ENCODE results near the gene EHMT1.
A peak's percentile ranks its signal among the peaks of the same experiment; 100 is the strongest.

Gene EHMT1

GRCh38 chr9:137615387-137615871 lies 3.4 kb upstream of the EHMT1 start:
- no peaks in the 10 kb centered on the region for H4K20me1 ChIP-seq (ENCODE audit: insufficient read depth, low read length)
- no peak for TF ChIP-seq EZH2 (IDR thresholded peaks at IDR 0.05; ENCODE audit: borderline replicate concordance, low read length)
- TF ChIP-seq, protein P1, sequence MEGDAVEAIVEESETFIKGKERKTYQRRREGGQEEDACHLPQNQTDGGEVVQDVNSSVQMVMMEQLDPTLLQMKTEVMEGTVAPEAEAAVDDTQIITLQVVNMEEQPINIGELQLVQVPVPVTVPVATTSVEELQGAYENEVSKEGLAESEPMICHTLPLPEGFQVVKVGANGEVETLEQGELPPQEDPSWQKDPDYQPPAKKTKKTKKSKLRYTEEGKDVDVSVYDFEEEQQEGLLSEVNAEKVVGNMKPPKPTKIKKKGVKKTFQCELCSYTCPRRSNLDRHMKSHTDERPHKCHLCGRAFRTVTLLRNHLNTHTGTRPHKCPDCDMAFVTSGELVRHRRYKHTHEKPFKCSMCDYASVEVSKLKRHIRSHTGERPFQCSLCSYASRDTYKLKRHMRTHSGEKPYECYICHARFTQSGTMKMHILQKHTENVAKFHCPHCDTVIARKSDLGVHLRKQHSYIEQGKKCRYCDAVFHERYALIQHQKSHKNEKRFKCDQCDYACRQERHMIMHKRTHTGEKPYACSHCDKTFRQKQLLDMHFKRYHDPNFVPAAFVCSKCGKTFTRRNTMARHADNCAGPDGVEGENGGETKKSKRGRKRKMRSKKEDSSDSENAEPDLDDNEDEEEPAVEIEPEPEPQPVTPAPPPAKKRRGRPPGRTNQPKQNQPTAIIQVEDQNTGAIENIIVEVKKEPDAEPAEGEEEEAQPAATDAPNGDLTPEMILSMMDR (IDR thresholded peaks at IDR 0.05; ENCODE audit: low read length) = no peak
- peaks cover 23% of the 10 kb centered on the region for H3K79me2 ChIP-seq (ENCODE audit: insufficient read depth, low read length)
- H3F3A ChIP-seq (ENCODE audit: insufficient read depth, low read length) = no peaks in the 10 kb centered on the region
- no peaks in the 10 kb centered on the region for H3K9me2 ChIP-seq (ENCODE audit: low read depth, low read length)
- H3K27me3 ChIP-seq (ENCODE audit: insufficient read depth, low read length) = no peaks in the 10 kb centered on the region
- H3K9ac ChIP-seq (ENCODE audit: low read length) = no peak overlapping the region
- H3K27ac ChIP-seq (ENCODE audit: low read depth, low read length, poor library complexity, severe bottlenecking) = no peak overlapping the region
- H3K4me3 ChIP-seq (ENCODE audit: low read depth, low read length, poor library complexity, severe bottlenecking) = no peak overlapping the region
- no peak overlapping the region for H2AFZ ChIP-seq (ENCODE audit: low read length)
- H3K4me1 ChIP-seq (ENCODE audit: insufficient read depth, low read length, severe bottlenecking) = peaks cover 42% of the 10 kb centered on the region
- peaks cover 35% of the 10 kb centered on the region for H3K36me3 ChIP-seq (ENCODE audit: insufficient read depth, low read length)
- H3K9me3 ChIP-seq (ENCODE audit: low read length) = no peaks in the 10 kb centered on the region
- no peak overlapping the region for H3K4me2 ChIP-seq (ENCODE audit: low read length)

- H3K9me2 ChIP-seq (ENCODE audit: low read depth, low read length) = no peaks in the 10 kb centered on the region
- peaks cover 53% of the 10 kb centered on the region for H3K36me3 ChIP-seq (ENCODE audit: insufficient read depth, low read length)
- H3K4me3 ChIP-seq (ENCODE audit: low read depth, low read length, poor library complexity, severe bottlenecking) = peak overlapping the region; percentile 82
- TF ChIP-seq, protein P1 (IDR thresholded peaks at IDR 0.05; ENCODE audit: low read length) = no peak
- TF ChIP-seq EZH2 (IDR thresholded peaks at IDR 0.05; ENCODE audit: borderline replicate concordance, low read length) = no peak
- H3K4me2 ChIP-seq (ENCODE audit: low read length) = peak overlapping the region; percentile 97
- H3K79me2 ChIP-seq (ENCODE audit: insufficient read depth, low read length) = peaks cover 60% of the 10 kb centered on the region
- peak overlapping the region; percentile 70 for H3K27ac ChIP-seq (ENCODE audit: low read depth, low read length, poor library complexity, severe bottlenecking)
- no peaks in the 10 kb centered on the region for H3K27me3 ChIP-seq (ENCODE audit: insufficient read depth, low read length)
- H3F3A ChIP-seq (ENCODE audit: insufficient read depth, low read length) = no peaks in the 10 kb centered on the region
- peaks cover 42% of the 10 kb centered on the region for H3K4me1 ChIP-seq (ENCODE audit: insufficient read depth, low read length, severe bottlenecking)
- no peaks in the 10 kb centered on the region for H3K9me3 ChIP-seq (ENCODE audit: low read length)
- H4K20me1 ChIP-seq (ENCODE audit: insufficient read depth, low read length) = no peaks in the 10 kb centered on the region
- H2AFZ ChIP-seq (ENCODE audit: low read length) = no peak overlapping the region
- H3K9ac ChIP-seq (ENCODE audit: low read length) = peak overlapping the region; percentile 95
These were observed 639 bp downstream of the EHMT1 start for GRCh38 chr9:137619240-137620047.

DNA sequence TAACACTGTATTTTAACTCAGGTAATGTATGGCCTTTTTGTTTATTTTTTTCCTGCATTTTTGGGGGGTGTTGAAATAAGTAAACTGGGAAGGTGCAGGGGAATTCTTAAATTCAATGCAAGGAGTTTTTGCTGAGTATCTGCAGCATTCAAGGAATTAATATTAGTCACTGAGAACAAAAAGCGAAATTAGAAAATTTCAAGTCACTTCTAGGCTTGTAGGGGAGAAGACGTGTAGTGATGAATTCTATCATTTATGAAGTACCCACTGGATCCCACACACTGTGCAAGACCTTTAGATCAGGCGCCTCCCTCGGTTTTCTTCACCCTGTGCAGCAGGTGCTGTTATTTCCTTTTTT lies 1.2 kb downstream of the EHMT1 start:
- H3K36me3 ChIP-seq (ENCODE audit: insufficient read depth, low read length) = peaks cover 51% of the 10 kb centered on the region

More for the DNA sequence above, 1.2 kb downstream of the EHMT1 start:
- no peaks in the 10 kb centered on the region for H3K9me2 ChIP-seq (ENCODE audit: low read depth, low read length)
- H2AFZ ChIP-seq (ENCODE audit: low read length) = no peak overlapping the region
- H3K4me2 ChIP-seq (ENCODE audit: low read length) = peak overlapping the region; percentile 97
- H3K27me3 ChIP-seq (ENCODE audit: insufficient read depth, low read length) = no peaks in the 10 kb centered on the region
- peak overlapping the region; percentile 82 for H3K4me3 ChIP-seq (ENCODE audit: low read depth, low read length, poor library complexity, severe bottlenecking)
- peaks cover 48% of the 10 kb centered on the region for H3K4me1 ChIP-seq (ENCODE audit: insufficient read depth, low read length, severe bottlenecking)
- H3K9ac ChIP-seq (ENCODE audit: low read length) = peak overlapping the region; percentile 95
- H4K20me1 ChIP-seq (ENCODE audit: insufficient read depth, low read length) = no peaks in the 10 kb centered on the region
- TF ChIP-seq, protein P1 (IDR thresholded peaks at IDR 0.05; ENCODE audit: low read length) = no peak
- no peak for TF ChIP-seq EZH2 (IDR thresholded peaks at IDR 0.05; ENCODE audit: borderline replicate concordance, low read length)
- H3K79me2 ChIP-seq (ENCODE audit: insufficient read depth, low read length) = peaks cover 65% of the 10 kb centered on the region
- no peaks in the 10 kb centered on the region for H3K9me3 ChIP-seq (ENCODE audit: low read length)
- H3K27ac ChIP-seq (ENCODE audit: low read depth, low read length, poor library complexity, severe bottlenecking) = peak overlapping the region; percentile 70
- no peaks in the 10 kb centered on the region for H3F3A ChIP-seq (ENCODE audit: insufficient read depth, low read length)

Measured in OCI-LY1 (cell line).